CD14-positive monocyte (primary cell): ENCODE measurements around the gene COQ8A. TPM values are rescaled to one million over a fixed set of nuclear protein-coding genes. Genes with fewer than 3 reads are reported as not detected.
"Not testable (repeated sequence)": the region's sequence is repeated elsewhere in the genome, so short reads cannot be mapped to it uniquely, and the experiment has no call there.

Experiments
- DNase-seq, 3 donors: peaks; one replicate each; pipeline ENCODE4 v3.0.0-alpha.2; 2011 to 2022
- H2AFZ ChIP-seq: 2 replicates; pipeline ENCODE4 v1.6.0; 2012; ENCODE audit warnings: mild to moderate bottlenecking, low read depth, low read length, inconsistent platforms; ENCODE audit not compliant: insufficient read depth, poor library complexity, severe bottlenecking
- H3K27ac ChIP-seq, 2 donors: 1 replicate in 1 of 2; 2 replicates in 1 of 2; pipeline ENCODE4 v1.5.1; 2012 to 2013; ENCODE audit warnings: low read length in 2 of 2, control low read depth in 1 of 2, inconsistent platforms in 1 of 2, low read depth in 1 of 2, mild to moderate bottlenecking in 1 of 2
- H3K27me3 ChIP-seq, 2 donors: one replicate each; pipeline versions ENCODE4 v1.6.0 to v1.6.1; 2011 to 2013; ENCODE audit warnings: low read length in 2 of 2; ENCODE audit not compliant: control insufficient read depth in 2 of 2, insufficient read depth in 2 of 2
- H3K36me3 ChIP-seq, 2 donors: replicated peaks in 1 of 2; 1 replicate in 1 of 2; 2 replicates in 1 of 2; pipeline versions ENCODE4 v1.5.1 to v1.6.1; 2012 to 2013; ENCODE audit warnings: low read length in 2 of 2, control low read depth in 1 of 2, inconsistent platforms in 1 of 2, mild to moderate bottlenecking in 1 of 2; ENCODE audit not compliant: insufficient read depth in 2 of 2, control insufficient read depth in 1 of 2
- H3K4me1 ChIP-seq, 2 donors: 1 replicate in 1 of 2; 2 replicates in 1 of 2; pipeline versions ENCODE4 v1.5.1 to v1.6.1; 2012 to 2013; ENCODE audit warnings: low read length in 2 of 2, control low read depth in 1 of 2, inconsistent platforms in 1 of 2, mild to moderate bottlenecking in 1 of 2, moderate library complexity in 1 of 2; ENCODE audit not compliant: insufficient read depth in 2 of 2, control insufficient read depth in 1 of 2
- H3K4me2 ChIP-seq: replicated peaks from 2 replicates; pipeline ENCODE3; 2012; ENCODE audit warnings: low read length, moderate library complexity, mild to moderate bottlenecking; ENCODE audit not compliant: poor library complexity, severe bottlenecking; ENCODE audit errors: extremely low read depth
- H3K4me3 ChIP-seq, 3 experiments: fragments of 200-600 bp in 1 of 3; sonication (generic) in 1 of 3; replicated peaks in 1 of 3; 1 replicate in 2 of 3; 2 replicates in 1 of 3; pipeline ENCODE4 v1.5.1; 2011 to 2013; ENCODE audit warnings: low read length in 3 of 3, mild to moderate bottlenecking in 3 of 3, control low read depth in 2 of 3, low read depth in 2 of 3, inconsistent platforms in 1 of 3, moderate library complexity in 1 of 3
- H3K79me2 ChIP-seq: 2 replicates; pipeline ENCODE4 v1.6.0; 2012; ENCODE audit warnings: mild to moderate bottlenecking, control low read depth, inconsistent platforms, low read length, moderate library complexity; ENCODE audit not compliant: insufficient read depth
- H3K9ac ChIP-seq: 2 replicates; pipeline ENCODE4 v1.6.0; 2017; ENCODE audit warnings: low read length, mild to moderate bottlenecking; ENCODE audit not compliant: insufficient read depth, poor library complexity, severe bottlenecking
- H3K9me3 ChIP-seq, 2 donors: replicated peaks in 1 of 2; 1 replicate in 1 of 2; 2 replicates in 1 of 2; pipeline versions ENCODE4 v1.5.1 to v1.6.1; 2012 to 2013; ENCODE audit warnings: low read length in 2 of 2, control low read depth in 1 of 2; ENCODE audit not compliant: control insufficient read depth in 1 of 2, insufficient read depth in 1 of 2
- H4K20me1 ChIP-seq: 2 replicates; pipeline ENCODE4 v1.6.0; 2012; ENCODE audit warnings: mild to moderate bottlenecking, low read length, control low read depth, moderate library complexity; ENCODE audit not compliant: insufficient read depth
- H3K27ac Mint-ChIP-seq, 7 donors: one replicate each; pipeline ENCODE4 v1.8.0; 2020; ENCODE audit warnings: mild to moderate bottlenecking in 7 of 7, mixed read lengths in 7 of 7, moderate library complexity in 6 of 7, inconsistent platforms in 2 of 7
- H3K27me3 Mint-ChIP-seq, 3 donors: one replicate each; pipeline ENCODE4 v1.8.0; 2021 to 2022; ENCODE audit warnings: low read depth in 3 of 3, mild to moderate bottlenecking in 3 of 3, mixed read lengths in 3 of 3, moderate library complexity in 3 of 3, inconsistent platforms in 1 of 3
- H3K36me3 Mint-ChIP-seq, 2 donors: one replicate each; pipeline ENCODE4 v1.8.0; 2020; ENCODE audit warnings: mixed read lengths in 2 of 2, inconsistent platforms in 1 of 2, mild to moderate bottlenecking in 1 of 2
- H3K4me1 Mint-ChIP-seq: one replicate; pipeline ENCODE4 v1.8.0; 2020; ENCODE audit warnings: mild to moderate bottlenecking, mixed read lengths
- H3K4me3 Mint-ChIP-seq, 2 donors: one replicate each; pipeline ENCODE4 v1.8.0; 2020; ENCODE audit warnings: mild to moderate bottlenecking in 2 of 2, mixed read lengths in 2 of 2, moderate library complexity in 1 of 2
- H3K9me3 Mint-ChIP-seq, 7 donors: one replicate each; pipeline ENCODE4 v1.8.0; 2020 to 2022; ENCODE audit warnings: mixed read lengths in 7 of 7, mild to moderate bottlenecking in 6 of 7, moderate library complexity in 6 of 7, inconsistent platforms in 2 of 7
- WGBS: methylation state at CpG from one replicate; pipeline ENCODE4 v1.1.5; 2013; ENCODE audit warnings: missing lambda C conversion rate; ENCODE audit not compliant: insufficient coverage; 5-methylcytosine and 5-hydroxymethylcytosine counted together
- intact Hi-C, 2 donors: fragments of 100-400 bp; cut with micrococcal nuclease; formaldehyde crosslinking; loops; one replicate each; pipeline versions ENCODE4 v1.15.0 to v1.15.1; 2023
- polyA plus RNA-seq, 3 donors: library from polyadenylated mRNA; depleted of rRNA in 1 of 3; unstranded in 2 of 3; stranded (reverse) in 1 of 3; fragments of 300-500 nt in 2 of 3; fragments of >200 nt in 1 of 3; fragmentation: Illumina TruSeq in 2 of 3; gene quantifications; 1 replicate in 2 of 3; 2 replicates in 1 of 3; pipeline ENCODE4 v1.2.3, GENCODE V29; 2012 to 2021
- TF ChIP-seq, protein P1 (sequence below): fragments of 200-600 bp; IDR thresholded peaks from one replicate; pipeline ENCODE4 v1.8.0; 2022; ENCODE audit warnings: antibody characterized with exemption, mild to moderate bottlenecking

COQ8A gene
- polyA plus RNA-seq, 3 donors, result 33.1 to 44.7 (median 38.2) TPM

DNA sequence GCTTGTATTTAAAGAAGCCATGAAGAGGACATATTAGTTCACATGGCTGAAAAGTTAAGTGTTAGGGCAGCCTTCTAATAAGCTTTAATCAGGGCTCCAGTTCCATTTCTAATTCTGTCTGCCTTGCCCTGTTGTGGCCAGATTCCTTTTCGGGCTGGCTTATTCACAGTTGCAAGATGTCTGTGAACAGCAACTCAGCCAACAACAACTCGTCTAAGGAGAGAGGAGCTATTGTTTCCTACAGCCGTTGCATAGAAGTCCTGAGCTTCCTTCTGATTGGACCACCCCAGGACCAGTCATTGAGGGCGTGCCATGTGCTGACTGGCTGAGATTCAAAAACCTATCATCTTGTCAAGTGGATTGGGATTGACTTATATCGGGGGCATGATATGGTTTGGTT is 18.6 kb upstream of the COQ8A start:
- H3K27ac ChIP-seq, result no peak overlapping the region
- no peak overlapping the region for H3K4me2 ChIP-seq
- no peak overlapping the region for H2AFZ ChIP-seq
- no peaks in the 10 kb centered on the region for H3K4me1 ChIP-seq
- TF ChIP-seq, protein P1, sequence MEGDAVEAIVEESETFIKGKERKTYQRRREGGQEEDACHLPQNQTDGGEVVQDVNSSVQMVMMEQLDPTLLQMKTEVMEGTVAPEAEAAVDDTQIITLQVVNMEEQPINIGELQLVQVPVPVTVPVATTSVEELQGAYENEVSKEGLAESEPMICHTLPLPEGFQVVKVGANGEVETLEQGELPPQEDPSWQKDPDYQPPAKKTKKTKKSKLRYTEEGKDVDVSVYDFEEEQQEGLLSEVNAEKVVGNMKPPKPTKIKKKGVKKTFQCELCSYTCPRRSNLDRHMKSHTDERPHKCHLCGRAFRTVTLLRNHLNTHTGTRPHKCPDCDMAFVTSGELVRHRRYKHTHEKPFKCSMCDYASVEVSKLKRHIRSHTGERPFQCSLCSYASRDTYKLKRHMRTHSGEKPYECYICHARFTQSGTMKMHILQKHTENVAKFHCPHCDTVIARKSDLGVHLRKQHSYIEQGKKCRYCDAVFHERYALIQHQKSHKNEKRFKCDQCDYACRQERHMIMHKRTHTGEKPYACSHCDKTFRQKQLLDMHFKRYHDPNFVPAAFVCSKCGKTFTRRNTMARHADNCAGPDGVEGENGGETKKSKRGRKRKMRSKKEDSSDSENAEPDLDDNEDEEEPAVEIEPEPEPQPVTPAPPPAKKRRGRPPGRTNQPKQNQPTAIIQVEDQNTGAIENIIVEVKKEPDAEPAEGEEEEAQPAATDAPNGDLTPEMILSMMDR, result no peak
- H3K9me3 ChIP-seq, result peaks cover 0 to 3% of the 10 kb centered on the region in 2 donors
- Mint-ChIP-seq H3K36me3 (no peaks in the 10 kb centered on the region), H3K27me3 (no peaks in the 10 kb centered on the region), H3K9me3 (peaks cover 2 to 12% (median 10%) of the 10 kb centered on the region in 7 donors), H3K4me1 (no peaks in the 10 kb centered on the region), H3K4me3 (no peak overlapping the region), H3K27ac (no peak overlapping the region)
- H3K9ac ChIP-seq, result no peak overlapping the region
- H3K79me2 ChIP-seq, result no peaks in the 10 kb centered on the region
- no peaks in the 10 kb centered on the region for H4K20me1 ChIP-seq
- intact Hi-C loops, result no loop called here
- WGBS, result 97% methylated on average over 4 of the region's 5 CpGs
- no peak overlapping the region for H3K4me3 ChIP-seq
- no peak for DNase-seq
- H3K36me3 ChIP-seq, result no peaks in the 10 kb centered on the region
- H3K27me3 ChIP-seq, result no peaks in the 10 kb centered on the region

DNA sequence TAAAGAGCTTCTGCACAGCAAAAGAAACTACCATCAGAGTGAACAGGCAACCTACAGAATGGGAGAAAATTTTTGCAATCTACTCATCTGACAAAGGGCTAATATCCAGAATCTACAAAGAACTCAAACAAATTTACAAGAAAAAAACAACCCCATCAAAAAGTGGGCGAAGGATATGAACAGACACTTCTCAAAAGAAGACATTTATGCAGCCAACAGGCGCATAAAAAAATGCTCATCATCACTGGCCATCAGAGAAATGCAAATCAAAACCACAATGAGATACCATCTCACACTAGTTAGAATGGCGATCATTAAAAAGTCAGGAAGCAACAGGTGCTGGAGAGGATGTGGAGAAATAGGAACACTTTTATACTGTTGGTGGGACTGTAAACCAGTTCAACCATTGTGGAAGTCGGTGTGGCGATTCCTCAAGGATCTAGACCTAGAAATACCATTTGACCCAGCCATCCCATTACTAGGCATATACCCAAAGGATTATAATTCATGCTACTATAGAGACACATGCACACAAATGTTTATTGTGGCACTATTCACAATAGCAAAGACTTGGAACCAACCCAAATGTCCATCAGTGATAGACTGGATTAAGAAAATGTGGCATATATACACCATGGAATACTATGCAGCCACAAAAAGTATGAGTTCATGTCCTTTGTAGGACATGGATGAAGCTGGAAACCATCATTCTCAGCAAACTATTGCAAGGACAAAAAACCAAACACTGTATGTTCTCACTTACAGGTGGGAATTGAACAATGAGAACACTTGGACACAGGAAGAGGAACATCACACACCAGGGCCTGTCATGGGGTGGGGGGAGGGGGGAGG is 10.6 kb upstream of the COQ8A start:
- intact Hi-C loops, result loop anchor here in 1 of 2 donors (10.0 kb wide), 1 partner anchor 295 kb away; no protein-coding TSS in a partner anchor
- H3K36me3 Mint-ChIP-seq, H3K27ac ChIP-seq, H3K9ac ChIP-seq, H3K4me1 Mint-ChIP-seq, H3K27ac Mint-ChIP-seq, H3K27me3 ChIP-seq, H2AFZ ChIP-seq, H3K4me2 ChIP-seq, H3K27me3 Mint-ChIP-seq, H3K4me3 Mint-ChIP-seq, H3K79me2 ChIP-seq, H3K4me1 ChIP-seq, H3K36me3 ChIP-seq, DNase-seq, H4K20me1 ChIP-seq, H3K4me3 ChIP-seq: not testable (repeated sequence)
- no CpG with 5 or more reads among the region's 5 CpGs for WGBS
- peaks cover 15 to 32% (median 20%) of the 10 kb centered on the region in 7 donors for H3K9me3 Mint-ChIP-seq
- H3K9me3 ChIP-seq, result peaks cover 9 to 11% of the 10 kb centered on the region in 2 donors
